IgD-negative memory B cell (primary cell): Measurements from ENCODE around the gene AP4M1. TPM values are rescaled to one million over a fixed set of nuclear protein-coding genes. Genes with fewer than 3 reads are reported as not detected.

Source experiments
- H3K27ac Mint-ChIP-seq, 3 donors: one replicate each; pipeline ENCODE4 v1.8.0; 2020 to 2022; ENCODE audit warnings: mild to moderate bottlenecking in 3 of 3, mixed read lengths in 3 of 3, moderate library complexity in 1 of 3
- H3K27me3 Mint-ChIP-seq: one replicate; pipeline ENCODE4 v1.8.0; 2021; ENCODE audit warnings: mixed read lengths
- H3K36me3 Mint-ChIP-seq: one replicate; pipeline ENCODE4 v1.8.0; 2020; ENCODE audit warnings: mild to moderate bottlenecking, mixed read lengths
- H3K4me1 Mint-ChIP-seq, 3 donors: one replicate each; pipeline ENCODE4 v1.8.0; 2020 to 2022; ENCODE audit warnings: mixed read lengths in 3 of 3, mild to moderate bottlenecking in 1 of 3
- H3K4me3 Mint-ChIP-seq, 4 donors: one replicate each; pipeline ENCODE4 v1.8.0; 2020 to 2022; ENCODE audit warnings: mild to moderate bottlenecking in 4 of 4, mixed read lengths in 4 of 4, moderate library complexity in 3 of 4
- H3K9me3 Mint-ChIP-seq, 3 donors: one replicate each; pipeline ENCODE4 v1.8.0; 2020 to 2021; ENCODE audit warnings: mixed read lengths in 3 of 3, mild to moderate bottlenecking in 1 of 3
- polyA plus RNA-seq: library from polyadenylated mRNA; unstranded; fragments of 300-500 nt; fragmentation: Illumina TruSeq; gene quantifications from one replicate; pipeline ENCODE4 v1.2.3, GENCODE V29; 2021

Gene AP4M1
- polyA plus RNA-seq, 1 donor from 2014 or later = 4.5 TPM

- Mint-ChIP-seq H3K27ac (no peak overlapping the region), H3K36me3 (peaks cover 33% of the 10 kb centered on the region), H3K4me1 (peaks cover 6 to 11% (median 10%) of the 10 kb centered on the region in 3 donors), H3K27me3 (no peaks in the 10 kb centered on the region), H3K4me3 (peak overlapping the region in 1 of 4 donors; percentile 55), H3K9me3 (peaks cover 5 to 23% (median 17%) of the 10 kb centered on the region in 3 donors)
These were observed 26.0 kb upstream of the AP4M1 start for GRCh38 chr7:100075418-100075817.

DNA sequence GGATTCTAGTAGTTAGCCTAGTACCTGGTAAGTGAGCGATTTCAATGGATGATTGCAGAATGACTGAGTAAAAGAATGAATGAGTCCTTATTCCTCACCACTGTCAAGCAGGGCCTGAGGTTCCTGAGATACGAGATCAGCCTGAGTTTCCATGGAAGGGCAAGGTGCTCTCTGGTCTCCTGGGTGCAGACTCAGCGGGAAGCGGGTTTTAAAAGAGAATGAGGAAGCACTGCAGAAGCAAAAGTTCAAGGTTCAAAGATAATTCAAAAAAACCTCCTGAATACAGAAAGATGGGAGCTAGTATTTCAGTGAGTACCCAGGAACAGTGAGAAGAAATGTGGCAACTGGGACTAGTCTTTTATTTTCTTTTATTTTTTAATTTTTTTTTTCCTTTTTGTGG is 24.2 kb upstream of the AP4M1 start:
- H3K9me3 Mint-ChIP-seq = peaks cover 3 to 7% (median 4%) of the 10 kb centered on the region in 3 donors
- H3K36me3 Mint-ChIP-seq = peaks cover 17% of the 10 kb centered on the region
- peak overlapping the region in 2 of 3 donors; percentile 39 to 69 for H3K27ac Mint-ChIP-seq
- H3K4me1 Mint-ChIP-seq = peaks cover 16 to 19% (median 17%) of the 10 kb centered on the region in 3 donors
- no peaks in the 10 kb centered on the region for H3K27me3 Mint-ChIP-seq
- H3K4me3 Mint-ChIP-seq = peak overlapping the region in 1 of 4 donors; percentile 69

- H3K9me3 Mint-ChIP-seq = no peaks in the 10 kb centered on the region
- no peaks in the 10 kb centered on the region for H3K27me3 Mint-ChIP-seq
- peak overlapping the region in 3 of 4 donors; percentile 36 to 78 (median 70) for H3K4me3 Mint-ChIP-seq
- H3K27ac Mint-ChIP-seq = peak overlapping the region in 1 of 3 donors; percentile 69
- H3K4me1 Mint-ChIP-seq = peaks cover 24 to 25% (median 24%) of the 10 kb centered on the region in 3 donors
- peaks cover 7% of the 10 kb centered on the region for H3K36me3 Mint-ChIP-seq
These were observed 22.4 kb upstream of the AP4M1 start for GRCh38 chr7:100079024-100079560.

- peaks cover 21 to 26% (median 25%) of the 10 kb centered on the region in 3 donors for H3K4me1 Mint-ChIP-seq
- peak overlapping the region; percentile 78 to 96 (median 94) for H3K4me3 Mint-ChIP-seq
- peak overlapping the region; percentile 88 to 98 (median 93) for H3K27ac Mint-ChIP-seq
- no peaks in the 10 kb centered on the region for H3K27me3 Mint-ChIP-seq
- no peaks in the 10 kb centered on the region for H3K36me3 Mint-ChIP-seq
- H3K9me3 Mint-ChIP-seq = no peaks in the 10 kb centered on the region
These were observed 20.4 kb upstream of the AP4M1 start for GRCh38 chr7:100080907-100081534.

DNA sequence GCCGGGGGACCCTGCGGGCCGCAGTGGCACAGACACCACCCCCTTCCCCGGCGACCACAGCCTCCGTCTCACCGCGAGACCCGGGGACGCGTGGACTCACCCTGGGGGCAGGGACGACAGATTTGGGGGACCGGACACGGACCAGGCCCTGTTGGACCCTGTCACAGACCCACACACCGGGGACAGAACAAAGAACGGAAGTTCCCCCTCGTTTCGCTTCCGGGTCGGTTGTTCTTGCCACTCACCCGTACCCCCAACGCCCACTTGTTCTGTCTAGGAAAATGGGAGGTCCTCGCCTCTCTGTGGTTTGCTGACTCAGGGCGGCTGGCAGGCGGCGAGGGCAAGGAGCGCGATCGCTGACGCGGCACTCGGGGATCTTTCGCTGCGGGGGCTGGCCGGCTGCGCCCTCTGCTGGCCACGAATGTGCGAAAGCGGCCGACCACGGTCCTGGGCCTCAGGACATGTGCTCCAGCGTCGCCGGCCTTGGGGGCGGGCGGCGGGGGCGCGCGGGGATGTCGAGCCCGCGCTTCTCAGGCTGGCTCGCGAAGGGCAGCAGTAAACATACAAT is 19.8 kb upstream of the AP4M1 start, which contains the start of gene ZNF3:
TSS of gene ZNF3 (minus strand) at position 189 of the 568 bp plus-strand sequence. CDS start 4,366 bp downstream, outside the sequence.
- no peaks in the 10 kb centered on the region for H3K36me3 Mint-ChIP-seq
- H3K27ac Mint-ChIP-seq = peak within 1 kb of the TSS; percentile 93 to 98 (median 97)
- H3K4me3 Mint-ChIP-seq = peak within 1 kb of the TSS; percentile 78 to 96 (median 94)
- H3K4me1 Mint-ChIP-seq = peaks cover 21 to 26% (median 25%) of the 10 kb centered on the region in 3 donors
- H3K27me3 Mint-ChIP-seq = no peaks in the 10 kb centered on the region
- H3K9me3 Mint-ChIP-seq = no peaks in the 10 kb centered on the region

GRCh38 chr7:100082978-100083377 is 18.5 kb upstream of the AP4M1 start:
- Mint-ChIP-seq H3K4me1 (peaks cover 21 to 29% (median 24%) of the 10 kb centered on the region in 3 donors), H3K9me3 (no peaks in the 10 kb centered on the region), H3K27ac (peak overlapping the region; percentile 93 to 98 (median 97)), H3K27me3 (no peaks in the 10 kb centered on the region), H3K4me3 (peak overlapping the region; percentile 78 to 96 (median 94)), H3K36me3 (no peaks in the 10 kb centered on the region)

GRCh38 chr7:100085515-100085914 is 15.9 kb upstream of the AP4M1 start:
- Mint-ChIP-seq H3K36me3 (no peaks in the 10 kb centered on the region), H3K4me3 (peak overlapping the region in 2 of 4 donors; percentile 17 to 76), H3K27ac (peak overlapping the region in 2 of 3 donors; percentile 10 to 99), H3K4me1 (peaks cover 24 to 31% (median 26%) of the 10 kb centered on the region in 3 donors), H3K27me3 (peaks cover 2% of the 10 kb centered on the region), H3K9me3 (no peaks in the 10 kb centered on the region)

GRCh38 chr7:100087055-100087750 is 14.2 kb upstream of the AP4M1 start:
- H3K9me3 Mint-ChIP-seq = no peaks in the 10 kb centered on the region
- peak overlapping the region; percentile 3 to 95 (median 58) for H3K4me3 Mint-ChIP-seq
- peak overlapping the region; percentile 2 to 99 (median 94) for H3K27ac Mint-ChIP-seq
- peaks cover 2% of the 10 kb centered on the region for H3K27me3 Mint-ChIP-seq
- no peaks in the 10 kb centered on the region for H3K36me3 Mint-ChIP-seq
- peaks cover 18 to 22% (median 21%) of the 10 kb centered on the region in 3 donors for H3K4me1 Mint-ChIP-seq

DNA sequence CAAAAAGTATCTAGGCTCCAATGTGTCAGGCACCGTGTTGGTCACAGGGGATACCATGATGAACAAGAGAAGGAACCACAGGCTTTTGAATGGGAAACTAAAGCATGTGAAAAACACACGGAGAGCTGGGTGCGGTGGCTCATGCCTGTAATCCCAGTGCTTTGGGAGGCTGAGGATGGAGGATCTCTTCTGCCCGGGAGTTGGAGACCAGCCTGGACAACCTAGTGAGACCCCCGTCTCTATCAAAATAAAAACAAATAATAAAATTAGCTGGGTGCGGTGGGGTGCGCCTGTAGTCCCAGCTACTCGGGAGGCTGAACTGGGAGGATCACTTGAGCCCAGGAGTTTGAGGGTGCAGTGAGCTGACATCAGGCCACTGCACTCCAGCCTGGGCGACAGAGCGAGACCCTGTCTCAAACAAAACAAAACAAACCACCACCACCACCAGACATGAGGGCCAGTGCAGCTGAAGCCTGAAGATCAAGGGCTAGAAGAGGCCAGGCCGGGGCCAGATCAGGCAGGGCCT is 13.3 kb upstream of the AP4M1 start:
- peak overlapping the region; percentile 94 to 99 (median 95) for H3K27ac Mint-ChIP-seq
- H3K27me3 Mint-ChIP-seq = peaks cover 2% of the 10 kb centered on the region
- H3K9me3 Mint-ChIP-seq = no peaks in the 10 kb centered on the region
- no peaks in the 10 kb centered on the region for H3K36me3 Mint-ChIP-seq
- peak overlapping the region; percentile 84 to 95 (median 94) for H3K4me3 Mint-ChIP-seq
- H3K4me1 Mint-ChIP-seq = peaks cover 10 to 20% (median 14%) of the 10 kb centered on the region in 3 donors

DNA sequence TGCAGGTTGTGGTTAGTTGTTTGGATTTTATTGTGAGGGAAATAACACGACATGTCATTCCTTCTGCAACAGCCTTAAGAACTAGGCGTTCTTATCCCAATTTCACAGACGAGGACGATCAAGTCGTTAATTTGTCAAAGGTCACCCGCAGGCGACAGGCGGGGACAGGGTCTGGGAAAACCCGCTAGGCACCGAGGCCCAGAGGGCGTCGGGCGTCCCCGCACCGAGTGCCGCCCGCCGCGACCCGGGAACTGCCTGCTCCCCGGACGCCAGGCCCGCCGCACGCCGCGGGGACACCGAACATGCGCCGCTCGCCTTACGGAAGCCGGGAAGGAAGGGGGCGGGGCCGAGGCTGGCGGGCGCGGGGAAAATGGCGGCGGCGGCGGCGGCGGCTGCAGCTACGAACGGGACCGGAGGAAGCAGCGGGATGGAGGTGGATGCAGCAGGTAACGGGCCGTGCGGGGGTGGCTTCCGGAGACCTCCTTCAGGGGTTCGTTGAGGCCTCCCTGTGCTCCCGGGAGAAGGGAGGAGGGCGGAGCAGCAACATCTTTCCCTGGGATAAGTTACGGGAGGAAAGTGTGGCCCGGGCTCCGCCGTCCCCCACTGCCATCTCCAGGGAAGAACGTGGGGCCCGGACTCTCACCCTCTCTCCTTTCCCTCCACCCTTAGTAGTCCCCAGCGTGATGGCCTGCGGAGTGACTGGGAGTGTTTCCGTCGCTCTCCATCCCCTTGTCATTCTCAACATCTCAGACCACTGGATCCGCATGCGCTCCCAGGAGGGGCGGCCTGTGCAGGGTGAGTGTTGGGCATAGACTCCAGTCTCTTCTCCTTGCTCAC is 12.6 kb upstream of the AP4M1 start, which contains the start of gene COPS6:
TSS of gene COPS6 (plus strand) at position 349 of the 837 bp plus-strand sequence. CDS start at position 371, 22 bp downstream.
- H3K9me3 Mint-ChIP-seq = no peaks in the 10 kb centered on the region
- H3K4me1 Mint-ChIP-seq = peaks cover 10 to 20% (median 14%) of the 10 kb centered on the region in 3 donors
- H3K36me3 Mint-ChIP-seq = no peaks in the 10 kb centered on the region
- H3K4me3 Mint-ChIP-seq = peak within 1 kb of the TSS; percentile 84 to 95 (median 94)
- peaks cover 2% of the 10 kb centered on the region for H3K27me3 Mint-ChIP-seq
- H3K27ac Mint-ChIP-seq = peak within 1 kb of the TSS; percentile 94 to 99 (median 95)

- H3K27ac Mint-ChIP-seq = peak overlapping the region; percentile 94 to 99 (median 95)
- no peaks in the 10 kb centered on the region for H3K36me3 Mint-ChIP-seq
- H3K27me3 Mint-ChIP-seq = peaks cover 2% of the 10 kb centered on the region
- H3K9me3 Mint-ChIP-seq = no peaks in the 10 kb centered on the region
- H3K4me1 Mint-ChIP-seq = peaks cover 10 to 20% (median 14%) of the 10 kb centered on the region in 3 donors
- peak overlapping the region; percentile 84 to 95 (median 94) for H3K4me3 Mint-ChIP-seq
These were observed 11.8 kb upstream of the AP4M1 start for GRCh38 chr7:100089458-100090196.

GRCh38 chr7:100090527-100091410 is 10.7 kb upstream of the AP4M1 start:
- no peaks in the 10 kb centered on the region for H3K36me3 Mint-ChIP-seq
- peaks cover 2% of the 10 kb centered on the region for H3K27me3 Mint-ChIP-seq

More at GRCh38 chr7:100090527-100091410, 10.7 kb upstream of the AP4M1 start:
- Mint-ChIP-seq H3K9me3 (no peaks in the 10 kb centered on the region), H3K4me3 (peak overlapping the region in 2 of 4 donors; percentile 42 to 93), H3K4me1 (peaks cover 8 to 20% (median 16%) of the 10 kb centered on the region in 3 donors), H3K27ac (peak overlapping the region in 1 of 3 donors; percentile 99)
